ENCODE results near the gene ZNF641. TPM values are rescaled to one million over a fixed set of nuclear protein-coding genes. Genes with fewer than 3 reads are reported as not detected.

ZNF641 gene
- total and polyA plus RNA-seq, 2 of the 13 experiments (the other 11 are each of a cell fraction or from before 2014, with no cell fraction given) = 4.4 to 6.6 TPM

DNA sequence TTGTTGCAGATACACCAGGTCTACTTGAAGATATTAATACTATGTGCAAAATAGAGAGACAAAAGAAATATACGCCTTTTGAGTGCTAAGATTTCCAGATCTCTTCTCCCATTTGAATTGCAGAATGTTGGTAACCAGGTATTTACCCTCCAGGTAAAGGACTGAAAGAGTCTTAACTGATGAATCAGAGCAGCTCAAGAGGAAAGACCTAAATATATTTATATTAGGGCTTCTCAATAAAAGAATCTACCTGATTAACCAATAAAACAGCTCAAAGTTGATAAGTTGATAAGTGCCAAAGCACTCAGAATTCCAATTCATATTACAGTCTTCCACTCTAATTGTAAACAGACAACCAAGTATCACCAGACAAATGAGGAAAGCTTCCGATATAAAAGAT, 59.2 kb downstream of the ZNF641 start:
- no TSS peak for BruUV-seq (replicated peaks)
- Histone ChIP-seq H4K20me1 (ENCODE audit: insufficient read depth, low read length) (no peaks in the 10 kb centered on the region), H3K4me2 (ENCODE audit: low read depth, low read length) (no peak overlapping the region), H3K79me2 (ENCODE audit: insufficient read depth, low read length) (no peaks in the 10 kb centered on the region), H2AFZ (ENCODE audit: low read length) (no peak overlapping the region), H3K4me3 (replicated peaks in 1 of 3; ENCODE audit: insufficient read depth in 1 of 3, low read depth in 2 of 3, low read length in 3 of 3) (no peak overlapping the region), H3K4me1 (ENCODE audit: insufficient read depth, low read length) (no peaks in the 10 kb centered on the region), H3K27ac (ENCODE audit: extremely low read length, insufficient read depth, low read length) (no peak overlapping the region), H3K27me3 (ENCODE audit: control insufficient read depth in 1 of 2, insufficient read depth in 2 of 2, low read length in 2 of 2) (peaks cover 0 to under 1% of the 10 kb centered on the region in 2 experiments; a peak in 2 of 5 replicates), H3K9me3 (ENCODE audit: low read length) (no peaks in the 10 kb centered on the region), H3K36me3 (replicated peaks in 1 of 2; ENCODE audit: control insufficient read depth in 1 of 2, insufficient read depth in 2 of 2, low read length in 2 of 2) (no peaks in the 10 kb centered on the region), H3K9ac (ENCODE audit: insufficient read depth, low read depth, low read length) (no peak overlapping the region)
- FAIRE-seq (no peak), DNase-seq (ENCODE audit: low spot score) (no peak), ATAC-seq (no peak)
- ChIA-PET CTCF (ENCODE audit: low intra/inter-chr PET ratio, low total read pairs) (no interaction called here), POLR2A (no interaction called here)
- intact Hi-C loops (cut with micrococcal nuclease; ENCODE audit: unreplicated experiment) (no loop called here), in situ Hi-C loops (cut with HindIII; ENCODE audit: extremely low pct_ligation_motif_present, low pct_unique_long_range_greater_than_20kb) (no loop called here)
- TF ChIP-seq KLF15 (CRISPR knock-in tag; IDR thresholded peaks at IDR 0.05; ENCODE audit: borderline replicate concordance) (no peak), SMAD9 (CRISPR knock-in tag; IDR thresholded peaks at IDR 0.05) (no peak)
- WGBS (ENCODE audit: low lambda C conversion rate) = 29% methylated on average over 2 of the region's 2 CpGs

DNA sequence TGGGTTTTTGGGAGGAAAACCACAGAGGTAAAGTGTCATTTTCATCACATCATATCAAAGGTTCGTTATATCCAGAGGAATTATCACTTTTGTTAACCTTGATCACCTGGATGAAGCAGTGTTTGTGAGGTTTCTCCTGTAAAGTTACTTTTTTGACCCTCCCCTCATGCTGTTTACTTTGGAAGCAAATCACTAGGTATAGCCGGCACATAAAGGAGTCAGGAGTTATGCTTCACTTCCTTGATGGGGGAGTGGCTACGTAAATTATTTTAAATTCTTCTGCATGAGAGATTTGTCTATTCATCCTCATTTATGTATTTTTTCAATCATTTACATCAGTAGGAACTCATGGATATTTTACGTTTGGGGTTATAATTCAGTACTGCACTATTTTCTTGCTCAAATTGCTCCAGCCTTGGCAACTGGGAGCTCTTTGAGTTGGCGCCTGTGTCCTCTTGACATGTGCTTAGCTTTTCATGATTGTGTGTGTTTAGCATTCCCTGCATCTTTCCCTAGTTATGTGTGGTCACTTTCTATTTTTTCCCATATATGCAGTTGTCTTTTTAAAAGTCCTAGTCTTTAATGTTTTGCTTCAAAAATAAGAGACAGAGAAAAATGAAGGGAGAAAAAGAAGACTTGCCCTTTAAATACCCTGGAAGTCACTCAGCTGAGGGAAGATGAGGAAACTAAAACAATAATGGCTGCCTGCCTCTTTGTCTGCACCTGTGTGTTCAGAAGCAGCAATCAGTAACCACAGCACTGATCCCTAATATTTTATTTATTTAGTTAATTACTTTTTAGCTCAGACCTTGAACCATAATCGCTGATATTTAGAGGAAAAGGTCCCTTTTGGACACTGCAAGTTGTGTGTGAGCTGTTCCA, 62.1 kb downstream of the ZNF641 start:
- H3K79me2 ChIP-seq (ENCODE audit: insufficient read depth, low read length) = no peaks in the 10 kb centered on the region
- H3K36me3 ChIP-seq (replicated peaks in 1 of 2; ENCODE audit: control insufficient read depth in 1 of 2, insufficient read depth in 2 of 2, low read length in 2 of 2) = no peaks in the 10 kb centered on the region
- no peaks in the 10 kb centered on the region; a peak in 1 of 5 replicates for H3K27me3 ChIP-seq (ENCODE audit: control insufficient read depth in 1 of 2, insufficient read depth in 2 of 2, low read length in 2 of 2)
- in situ Hi-C loops (cut with HindIII; ENCODE audit: extremely low pct_ligation_motif_present, low pct_unique_long_range_greater_than_20kb) = no loop called here
- no peaks in the 10 kb centered on the region for H4K20me1 ChIP-seq (ENCODE audit: insufficient read depth, low read length)
- BruUV-seq (replicated peaks) = no TSS peak
- ChIA-PET CTCF (ENCODE audit: low intra/inter-chr PET ratio, low total read pairs) (no interaction called here), POLR2A (no interaction called here)
- under 1% methylated on average over 6 of the region's 6 CpGs for WGBS (ENCODE audit: low lambda C conversion rate)
- ATAC-seq (no peak), DNase-seq (ENCODE audit: low spot score) (no peak), FAIRE-seq (no peak)
- no peak overlapping the region for H2AFZ ChIP-seq (ENCODE audit: low read length)
- no peak overlapping the region for H3K4me3 ChIP-seq (replicated peaks in 1 of 3; ENCODE audit: insufficient read depth in 1 of 3, low read depth in 2 of 3, low read length in 3 of 3)
- no peaks in the 10 kb centered on the region for H3K4me1 ChIP-seq (ENCODE audit: insufficient read depth, low read length)
- intact Hi-C loops (cut with micrococcal nuclease; ENCODE audit: unreplicated experiment) = no loop called here
- no peak overlapping the region for H3K9ac ChIP-seq (ENCODE audit: insufficient read depth, low read depth, low read length)
- no peak overlapping the region for H3K4me2 ChIP-seq (ENCODE audit: low read depth, low read length)
- H3K27ac ChIP-seq (ENCODE audit: extremely low read length, insufficient read depth, low read length) = no peak overlapping the region
- H3K9me3 ChIP-seq (ENCODE audit: low read length) = no peaks in the 10 kb centered on the region
- no peak for TF ChIP-seq TBP (CRISPR knock-in tag; IDR thresholded peaks at IDR 0.05)
- no peak for TF ChIP-seq ZNF12 (CRISPR knock-in tag; IDR thresholded peaks at IDR 0.05)
- TF ChIP-seq, protein P1, sequence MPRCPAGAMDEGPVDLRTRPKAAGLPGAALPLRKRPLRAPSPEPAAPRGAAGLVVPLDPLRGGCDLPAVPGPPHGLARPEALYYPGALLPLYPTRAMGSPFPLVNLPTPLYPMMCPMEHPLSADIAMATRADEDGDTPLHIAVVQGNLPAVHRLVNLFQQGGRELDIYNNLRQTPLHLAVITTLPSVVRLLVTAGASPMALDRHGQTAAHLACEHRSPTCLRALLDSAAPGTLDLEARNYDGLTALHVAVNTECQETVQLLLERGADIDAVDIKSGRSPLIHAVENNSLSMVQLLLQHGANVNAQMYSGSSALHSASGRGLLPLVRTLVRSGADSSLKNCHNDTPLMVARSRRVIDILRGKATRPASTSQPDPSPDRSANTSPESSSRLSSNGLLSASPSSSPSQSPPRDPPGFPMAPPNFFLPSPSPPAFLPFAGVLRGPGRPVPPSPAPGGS (CRISPR knock-in tag; IDR thresholded peaks at IDR 0.05) = no peak
- TF ChIP-seq, protein P2, sequence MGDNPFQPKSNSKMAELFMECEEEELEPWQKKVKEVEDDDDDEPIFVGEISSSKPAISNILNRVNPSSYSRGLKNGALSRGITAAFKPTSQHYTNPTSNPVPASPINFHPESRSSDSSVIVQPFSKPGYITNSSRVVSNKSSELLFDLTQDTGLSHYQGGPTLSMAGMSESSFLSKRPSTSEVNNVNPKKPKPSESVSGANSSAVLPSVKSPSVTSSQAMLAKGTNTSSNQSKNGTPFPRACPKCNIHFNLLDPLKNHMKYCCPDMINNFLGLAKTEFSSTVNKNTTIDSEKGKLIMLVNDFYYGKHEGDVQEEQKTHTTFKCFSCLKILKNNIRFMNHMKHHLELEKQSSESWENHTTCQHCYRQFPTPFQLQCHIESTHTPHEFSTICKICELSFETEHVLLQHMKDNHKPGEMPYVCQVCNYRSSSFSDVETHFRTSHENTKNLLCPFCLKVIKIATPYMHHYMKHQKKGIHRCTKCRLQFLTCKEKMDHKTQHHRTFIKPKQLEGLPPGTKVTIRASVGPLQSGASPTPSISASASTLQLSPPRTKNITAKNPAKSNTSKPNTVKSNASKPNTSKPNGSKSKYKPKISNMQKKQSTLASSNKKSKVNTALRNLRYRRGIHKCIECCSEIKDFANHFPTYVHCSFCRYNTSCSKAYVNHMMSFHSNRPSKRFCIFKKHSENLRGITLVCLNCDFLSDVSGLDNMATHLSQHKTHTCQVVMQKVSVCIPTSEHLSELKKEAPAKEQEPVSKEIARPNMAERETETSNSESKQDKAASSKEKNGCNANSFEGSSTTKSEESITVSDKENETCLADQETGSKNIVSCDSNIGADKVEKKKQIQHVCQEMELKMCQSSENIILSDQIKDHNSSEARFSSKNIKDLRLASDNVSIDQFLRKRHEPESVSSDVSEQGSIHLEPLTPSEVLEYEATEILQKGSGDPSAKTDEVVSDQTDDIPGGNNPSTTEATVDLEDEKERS (CRISPR knock-in tag; IDR thresholded peaks at IDR 0.05) = no peak
- TF ChIP-seq MAZ (IDR thresholded peaks at IDR 0.05; ENCODE audit: borderline replicate concordance, low read depth, low read length) = no peak
- no peak for TF ChIP-seq MAZ (CRISPR knock-in tag; IDR thresholded peaks at IDR 0.05; ENCODE audit: low read depth)
- TF ChIP-seq EED (CRISPR knock-in tag; IDR thresholded peaks at IDR 0.05) = no peak
- no peak for TF ChIP-seq NR1H2 (CRISPR knock-in tag; IDR thresholded peaks at IDR 0.05; ENCODE audit: borderline replicate concordance, low read depth)
- TF ChIP-seq GATA4 (IDR thresholded peaks at IDR 0.05; ENCODE audit: borderline replicate concordance, low read depth) = no peak

All from HepG2 (cell line).